Transverse colon (tissue), 4 donors: Measurements from ENCODE around the gene SNTG2.

Experiments
- EP300 ChIP-seq: sonication (generic); formaldehyde crosslinking; IDR thresholded peaks from one replicate; pipeline ENCODE4 v1.6.1; 2017; ENCODE audit warnings: antibody characterized with exemption, low read depth
- POLR2AphosphoS5 ChIP-seq, 3 donors: sonication (generic); formaldehyde crosslinking; IDR thresholded peaks; one replicate each; pipeline ENCODE4 v1.6.1; 2016; ENCODE audit warnings: antibody characterized with exemption in 3 of 3
- TF ChIP-seq, protein P1 (sequence below), 5 experiments: fragments of 200-600 bp in 3 of 5; fragments of 450-650 bp in 2 of 5; sonication (generic) in 3 of 5; IDR thresholded peaks; 1 replicate in 2 of 5; 2 replicates in 3 of 5; pipeline ENCODE4 v1.5.1; 2016 to 2017; ENCODE audit warnings: antibody characterized with exemption in 5 of 5, inconsistent platforms in 3 of 5, mild to moderate bottlenecking in 2 of 5, moderate library complexity in 1 of 5

DNA sequence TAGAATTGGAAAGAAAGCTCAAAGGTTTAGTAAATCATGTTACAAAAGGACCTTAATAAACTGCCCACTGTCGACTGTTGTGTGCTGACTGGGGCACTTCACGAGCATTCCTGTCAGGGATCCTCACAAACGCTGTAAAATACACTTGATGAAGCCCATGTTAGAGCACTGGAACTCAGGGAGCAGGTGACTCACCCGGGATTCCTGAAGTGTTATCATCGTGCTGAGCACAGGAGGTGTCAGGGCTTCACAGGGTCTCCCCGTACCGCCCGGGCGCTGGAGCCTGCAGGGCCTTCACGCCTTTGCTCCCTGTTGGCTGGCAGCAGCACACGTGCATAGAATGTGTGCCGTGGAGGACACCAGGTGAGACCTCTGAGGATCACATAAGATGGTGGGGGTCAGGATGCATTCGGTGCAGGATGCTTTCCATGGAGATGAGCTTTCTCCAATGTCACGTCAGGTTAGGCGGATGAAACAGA, 187.3 kb downstream of the SNTG2 start:
- TF ChIP-seq, protein P1, sequence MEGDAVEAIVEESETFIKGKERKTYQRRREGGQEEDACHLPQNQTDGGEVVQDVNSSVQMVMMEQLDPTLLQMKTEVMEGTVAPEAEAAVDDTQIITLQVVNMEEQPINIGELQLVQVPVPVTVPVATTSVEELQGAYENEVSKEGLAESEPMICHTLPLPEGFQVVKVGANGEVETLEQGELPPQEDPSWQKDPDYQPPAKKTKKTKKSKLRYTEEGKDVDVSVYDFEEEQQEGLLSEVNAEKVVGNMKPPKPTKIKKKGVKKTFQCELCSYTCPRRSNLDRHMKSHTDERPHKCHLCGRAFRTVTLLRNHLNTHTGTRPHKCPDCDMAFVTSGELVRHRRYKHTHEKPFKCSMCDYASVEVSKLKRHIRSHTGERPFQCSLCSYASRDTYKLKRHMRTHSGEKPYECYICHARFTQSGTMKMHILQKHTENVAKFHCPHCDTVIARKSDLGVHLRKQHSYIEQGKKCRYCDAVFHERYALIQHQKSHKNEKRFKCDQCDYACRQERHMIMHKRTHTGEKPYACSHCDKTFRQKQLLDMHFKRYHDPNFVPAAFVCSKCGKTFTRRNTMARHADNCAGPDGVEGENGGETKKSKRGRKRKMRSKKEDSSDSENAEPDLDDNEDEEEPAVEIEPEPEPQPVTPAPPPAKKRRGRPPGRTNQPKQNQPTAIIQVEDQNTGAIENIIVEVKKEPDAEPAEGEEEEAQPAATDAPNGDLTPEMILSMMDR (IDR thresholded peaks at IDR 0.05), result no peak
- TF ChIP-seq POLR2AphosphoS5 (IDR thresholded peaks at IDR 0.05) (no peak), EP300 (no peak)
